Kidney (tissue), 14 donors: Measurements from ENCODE around the gene COL12A1. TPM values are rescaled to one million over a fixed set of nuclear protein-coding genes. Genes with fewer than 3 reads are reported as not detected.

Experiments
- DNase-seq, 5 donors: peaks; one replicate each; pipeline ENCODE4 v3.0.0-alpha.2; 2013 to 2020
- FAIRE-seq: peaks from 2 replicates; lab custom pipeline; 2012; peaks lifted over from hg19 to GRCh38; lab: Jason Lieb, UNC
- H3K27ac ChIP-seq, 2 donors: one replicate each; pipeline ENCODE4 v1.7.0; 2013; ENCODE audit warnings: low read depth in 2 of 2, low read length in 2 of 2, inconsistent platforms in 1 of 2
- H3K27me3 ChIP-seq: one replicate; pipeline ENCODE4 v1.7.1; 2013; ENCODE audit warnings: low read length, inconsistent platforms; ENCODE audit not compliant: control insufficient read depth, insufficient read depth
- H3K36me3 ChIP-seq, 3 donors: one replicate each; pipeline versions ENCODE4 v1.7.0 to v1.7.1; 2013; ENCODE audit warnings: low read length in 3 of 3, control low read depth in 1 of 3, inconsistent platforms in 1 of 3; ENCODE audit not compliant: insufficient read depth in 3 of 3, control insufficient read depth in 2 of 3
- H3K4me1 ChIP-seq, 3 donors: one replicate each; pipeline versions ENCODE4 v1.7.0 to v1.7.1; 2013; ENCODE audit warnings: low read length in 3 of 3, inconsistent platforms in 1 of 3, low read depth in 1 of 3; ENCODE audit not compliant: control insufficient read depth in 2 of 3, insufficient read depth in 2 of 3
- H3K4me3 ChIP-seq, 3 donors: one replicate each; pipeline versions ENCODE4 v1.7.0 to v1.8.1; 2013; ENCODE audit warnings: low read length in 3 of 3, control low read depth in 1 of 3, inconsistent platforms in 1 of 3
- H3K9ac ChIP-seq, 3 donors: one replicate each; pipeline versions ENCODE4 v1.7.0 to v1.7.1; 2013; ENCODE audit warnings: low read length in 3 of 3, control low read depth in 1 of 3, inconsistent platforms in 1 of 3
- H3K9me3 ChIP-seq, 3 donors: one replicate each; pipeline versions ENCODE4 v1.7.0 to v1.7.1; 2013; ENCODE audit warnings: low read length in 3 of 3, control low read depth in 1 of 3, inconsistent platforms in 1 of 3; ENCODE audit not compliant: control insufficient read depth in 2 of 3, insufficient read depth in 1 of 3
- CTCF ChIP-seq: IDR thresholded peaks from 3 replicates; pipeline ENCODE4 v1.5.1; 2012; ENCODE audit warnings: mild to moderate bottlenecking, moderate library complexity, borderline replicate concordance; ENCODE audit not compliant: insufficient read depth; ENCODE audit errors: extremely low read depth
- intact Hi-C: fragments of 100-400 bp; cut with DNase I; formaldehyde crosslinking; loops from one replicate; pipeline ENCODE4 v1.11.1; 2022
- polyA plus RNA-seq: library from polyadenylated mRNA; stranded (reverse); fragments of 350-450 nt; fragmentation: Illumina TruSeq; extraction: RNeasy Lipid Tissue Mini Kit (QIAGEN cat#74804); gene quantifications from one replicate; pipeline ENCODE4 v1.2.3, GENCODE V29; 2014; ENCODE audit warnings: low read depth, low replicate concordance; ENCODE audit not compliant: insufficient read depth
- total RNA-seq: library from RNA; stranded (reverse); fragmentation: NEBNext Ultra II Directional; extraction: Animal tissue kit (Norgen Biotek cat#: 25700); gene quantifications from one replicate; pipeline ENCODE4 v1.2.1, GENCODE V29; 2021
- donor health status: control.
- donor health status: control.
- donor health status: control.
- donor health status: control.
- donor health status: control.
- donor health status: DM: yes; HTN: yes; CAD: no.
- donor health status: Normal renal cell carcinoma (clear cell type).

COL12A1 gene
- total and polyA plus RNA-seq, 2 donors from 2014 or later, result 12.3 to 28.3 TPM

- intact Hi-C loops, result no loop called here
- DNase-seq (no peak), FAIRE-seq (no peak)
- Histone ChIP-seq H3K36me3 (no peaks in the 10 kb centered on the region), H3K9ac (no peak overlapping the region), H3K4me3 (no peak overlapping the region), H3K4me1 (peaks cover 0 to 6% (median 0%) of the 10 kb centered on the region in 3 donors), H3K27me3 (no peaks in the 10 kb centered on the region), H3K27ac (no peak overlapping the region), H3K9me3 (no peaks in the 10 kb centered on the region)
- TF ChIP-seq CTCF, result no peak
Observed at GRCh38 chr6:75116946-75117345, 88.9 kb downstream of the COL12A1 start.

- TF ChIP-seq CTCF, result no peak
- Histone ChIP-seq H3K27me3 (no peaks in the 10 kb centered on the region), H3K4me1 (peaks cover 0 to 6% (median 0%) of the 10 kb centered on the region in 3 donors), H3K9ac (no peak overlapping the region), H3K36me3 (no peaks in the 10 kb centered on the region), H3K9me3 (no peaks in the 10 kb centered on the region), H3K27ac (no peak overlapping the region), H3K4me3 (peak overlapping the region in 2 of 3 donors; percentile 2 to 46)
- no peak for FAIRE-seq
- intact Hi-C loops, result no loop called here
- no peak for DNase-seq
Observed at GRCh38 chr6:75115481-75115880, 90.4 kb downstream of the COL12A1 start.

- Histone ChIP-seq H3K4me1 (peaks cover 0 to 6% (median 0%) of the 10 kb centered on the region in 3 donors), H3K9me3 (no peaks in the 10 kb centered on the region), H3K9ac (no peak overlapping the region), H3K27ac (no peak overlapping the region), H3K36me3 (no peaks in the 10 kb centered on the region), H3K27me3 (no peaks in the 10 kb centered on the region), H3K4me3 (peak overlapping the region in 2 of 3 donors; percentile 2 to 46)
- TF ChIP-seq CTCF, result no peak
- intact Hi-C loops, result no loop called here
- peak in 2 of 5 donors; percentile 22 to 28 for DNase-seq
- peak; percentile 90 for FAIRE-seq
Observed at GRCh38 chr6:75114806-75115205, 91.0 kb downstream of the COL12A1 start.

GRCh38 chr6:75114195-75114594 lies 91.7 kb downstream of the COL12A1 start:
- FAIRE-seq (no peak), DNase-seq (no peak)
- intact Hi-C loops, result no loop called here
- Histone ChIP-seq H3K36me3 (no peaks in the 10 kb centered on the region), H3K4me3 (no peak overlapping the region), H3K4me1 (peaks cover 0 to 6% (median 0%) of the 10 kb centered on the region in 3 donors), H3K9ac (no peak overlapping the region), H3K27me3 (no peaks in the 10 kb centered on the region), H3K27ac (no peak overlapping the region), H3K9me3 (no peaks in the 10 kb centered on the region)
- no peak for TF ChIP-seq CTCF
